SK-N-MC (cell line): Measurements from ENCODE around the gene SOX6.

Source experiments
- EZH2 ChIP-seq: fragments of 200-600 bp; sonication (generic); IDR thresholded peaks from one replicate; pipeline ENCODE4 v1.6.1; 2017; ENCODE audit warnings: antibody characterized with exemption
- FOXP2 ChIP-seq: optimal IDR thresholded peaks from 2 replicates; pipeline ENCODE3; 2011; ENCODE audit warnings: mild to moderate bottlenecking, moderate library complexity; ENCODE audit not compliant: insufficient read depth; ENCODE audit errors: extremely low read length, control extremely low read depth
- POLR2AphosphoS5 ChIP-seq: IDR thresholded peaks from 2 replicates; pipeline ENCODE4 v1.6.1; 2012; ENCODE audit warnings: mild to moderate bottlenecking, low read depth, low read length, borderline replicate concordance

DNA sequence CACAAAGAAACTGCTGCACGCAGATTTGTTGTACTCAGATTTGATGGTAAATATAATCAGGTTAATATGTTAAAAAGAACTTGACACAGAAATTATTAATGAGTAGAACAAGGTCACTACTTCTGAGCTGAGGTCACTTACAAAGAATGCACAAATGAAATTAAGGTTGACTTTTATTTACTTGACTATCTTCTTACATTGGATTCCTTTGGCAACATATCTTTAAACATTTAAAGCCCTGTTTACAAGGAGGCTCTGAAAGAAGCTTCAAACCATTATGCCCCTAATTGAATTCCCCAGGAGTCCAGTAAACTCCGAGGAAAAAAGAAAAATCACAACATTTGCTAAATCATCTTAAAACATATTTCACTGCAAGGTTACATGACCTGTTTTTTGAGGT is 245.5 kb downstream of the SOX6 start:
- no peak for TF ChIP-seq POLR2AphosphoS5
- no peak for TF ChIP-seq EZH2
- no peak for TF ChIP-seq FOXP2
